SK-N-MC (cell line): ENCODE data around the gene DNAH8.

Experiments
- DNase-seq: peaks from one replicate; pipeline ENCODE4 v3.0.0-alpha.2; 2011; ENCODE audit warnings: low read depth, low spot score
- H3K27ac ChIP-seq: fragments of 200-600 bp; sonication (generic); 2 replicates; pipeline ENCODE4 v1.5.1; 2016; ENCODE audit warnings: mixed run types
- H3K36me3 ChIP-seq: fragments of 200-600 bp; sonication (generic); 2 replicates; pipeline ENCODE4 v1.6.1; 2017; ENCODE audit warnings: antibody characterized with exemption, low read length, mixed read lengths; ENCODE audit not compliant: insufficient read depth
- H3K4me3 ChIP-seq: fragments of 200-600 bp; sonication (generic); 2 replicates; pipeline ENCODE4 v1.5.1; 2016
- H3K9ac ChIP-seq: fragments of 200-600 bp; sonication (generic); 2 replicates; pipeline ENCODE4 v1.8.0; 2017; ENCODE audit warnings: mixed run types, mixed read lengths; ENCODE audit not compliant: insufficient read length
- H3K9me3 ChIP-seq: fragments of 200-600 bp; sonication (generic); 2 replicates; pipeline ENCODE4 v1.6.1; 2017; ENCODE audit warnings: low read depth, mild to moderate bottlenecking, antibody characterized with exemption, low read length, moderate library complexity, mixed read lengths
- EZH2 ChIP-seq: fragments of 200-600 bp; sonication (generic); IDR thresholded peaks from one replicate; pipeline ENCODE4 v1.6.1; 2017; ENCODE audit warnings: antibody characterized with exemption
- FOXP2 ChIP-seq: optimal IDR thresholded peaks from 2 replicates; pipeline ENCODE3; 2011; ENCODE audit warnings: mild to moderate bottlenecking, moderate library complexity; ENCODE audit not compliant: insufficient read depth; ENCODE audit errors: extremely low read length, control extremely low read depth
- POLR2AphosphoS5 ChIP-seq: IDR thresholded peaks from 2 replicates; pipeline ENCODE4 v1.6.1; 2012; ENCODE audit warnings: mild to moderate bottlenecking, low read depth, low read length, borderline replicate concordance

Gene DNAH8

DNA sequence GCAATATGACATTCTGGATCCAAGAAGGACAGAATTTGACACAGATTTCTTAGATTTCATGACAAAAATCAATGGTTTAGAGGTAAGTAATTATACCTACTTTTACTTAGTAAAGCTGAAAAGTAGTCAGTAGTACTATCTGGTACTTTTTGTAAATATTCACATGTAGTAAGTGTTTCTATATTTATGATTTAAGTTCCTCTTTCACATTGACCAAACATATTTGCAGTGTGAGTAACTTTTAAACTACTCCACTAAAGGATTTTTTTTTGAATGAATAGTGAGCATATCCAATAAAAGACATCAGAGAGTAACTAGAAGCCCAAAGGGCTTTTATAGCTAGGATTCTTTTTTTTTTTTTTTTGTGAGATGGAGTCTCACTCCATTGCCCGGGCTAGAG, 60.8 kb downstream of the DNAH8 start:
- no peaks in the 10 kb centered on the region for H3K9me3 ChIP-seq
- TF ChIP-seq POLR2AphosphoS5 (no peak), FOXP2 (no peak), EZH2 (no peak)
- H3K27ac ChIP-seq, result no peak overlapping the region
- no peak overlapping the region for H3K9ac ChIP-seq
- no peak for DNase-seq
- no peak overlapping the region for H3K4me3 ChIP-seq
- no peaks in the 10 kb centered on the region for H3K36me3 ChIP-seq

DNA sequence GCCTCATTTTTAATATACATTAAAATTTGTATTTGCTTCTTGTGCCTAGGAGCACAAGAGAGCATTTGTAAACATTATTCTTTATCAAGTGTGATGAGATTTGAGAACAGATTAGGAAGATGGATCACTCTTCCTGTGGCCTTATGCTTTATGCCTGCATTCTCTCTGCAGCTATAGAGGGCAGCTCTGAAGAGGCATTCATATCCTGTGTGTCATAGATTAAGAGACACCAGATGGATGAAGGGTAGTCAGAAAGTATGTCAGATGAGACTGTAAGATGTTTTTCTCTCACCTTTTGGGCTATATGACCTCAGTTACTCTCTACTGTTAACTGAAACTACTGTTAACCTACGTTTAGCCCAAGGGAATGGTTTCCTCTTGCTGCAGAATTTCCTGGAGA, 61.4 kb downstream of the DNAH8 start:
- TF ChIP-seq POLR2AphosphoS5 (no peak), FOXP2 (no peak), EZH2 (no peak)
- no peak overlapping the region for H3K27ac ChIP-seq
- DNase-seq, result no peak
- H3K4me3 ChIP-seq, result no peak overlapping the region
- no peaks in the 10 kb centered on the region for H3K36me3 ChIP-seq
- no peaks in the 10 kb centered on the region for H3K9me3 ChIP-seq
- no peak overlapping the region for H3K9ac ChIP-seq

DNA sequence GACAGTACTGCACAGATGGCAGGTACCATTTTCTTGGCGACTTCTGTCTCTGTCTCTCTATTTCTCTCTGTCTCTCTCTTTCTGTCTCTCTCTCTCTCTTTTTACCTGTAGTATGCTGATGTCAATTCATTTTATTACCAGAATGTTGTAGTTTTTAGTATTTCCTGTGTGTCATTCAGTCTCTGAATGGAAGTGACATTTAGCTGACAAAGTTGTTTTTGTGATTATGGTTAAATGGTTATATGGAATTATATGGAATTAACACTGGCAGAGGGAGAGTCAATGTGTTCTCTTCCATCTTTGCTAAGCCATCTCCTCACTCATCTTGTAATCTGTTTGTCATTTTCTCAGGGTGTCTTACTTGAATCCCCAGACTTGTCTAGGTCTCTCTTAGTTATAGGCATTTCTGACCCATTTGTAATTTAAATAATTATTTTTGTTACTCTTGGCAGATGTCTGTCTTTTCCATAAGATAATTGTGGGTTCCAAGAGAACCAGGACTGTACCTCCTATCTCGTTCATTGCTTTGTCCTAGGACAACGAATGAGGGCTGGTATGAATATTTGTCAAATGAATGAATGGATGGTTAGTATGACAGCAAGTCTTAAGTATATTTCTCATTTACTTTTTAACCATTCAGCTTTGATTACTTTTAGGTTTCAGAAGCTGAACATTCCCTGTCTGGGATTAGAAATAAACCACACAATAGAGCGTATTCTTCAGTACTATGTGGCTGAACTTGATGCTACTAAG, 64.4 kb downstream of the DNAH8 start:
- Histone ChIP-seq H3K4me3 (no peak overlapping the region), H3K36me3 (no peaks in the 10 kb centered on the region), H3K27ac (no peak overlapping the region), H3K9me3 (no peaks in the 10 kb centered on the region), H3K9ac (no peak overlapping the region)
- TF ChIP-seq FOXP2 (no peak), POLR2AphosphoS5 (no peak), EZH2 (no peak)
- DNase-seq, result no peak

GRCh38 chr6:38782616-38783015, 67.5 kb downstream of the DNAH8 start:
- DNase-seq, result no peak
- no peak overlapping the region for H3K4me3 ChIP-seq
- no peak overlapping the region for H3K27ac ChIP-seq
- H3K36me3 ChIP-seq, result no peaks in the 10 kb centered on the region
- no peak for TF ChIP-seq EZH2
- no peak for TF ChIP-seq POLR2AphosphoS5
- no peak for TF ChIP-seq FOXP2
- H3K9me3 ChIP-seq, result no peaks in the 10 kb centered on the region
- H3K9ac ChIP-seq, result no peak overlapping the region

GRCh38 chr6:38783443-38784228, 68.5 kb downstream of the DNAH8 start:
- DNase-seq, result no peak
- Histone ChIP-seq H3K36me3 (no peaks in the 10 kb centered on the region), H3K9ac (no peak overlapping the region), H3K27ac (no peak overlapping the region), H3K9me3 (no peaks in the 10 kb centered on the region), H3K4me3 (no peak overlapping the region)
- TF ChIP-seq EZH2 (no peak), POLR2AphosphoS5 (no peak), FOXP2 (no peak)

DNA sequence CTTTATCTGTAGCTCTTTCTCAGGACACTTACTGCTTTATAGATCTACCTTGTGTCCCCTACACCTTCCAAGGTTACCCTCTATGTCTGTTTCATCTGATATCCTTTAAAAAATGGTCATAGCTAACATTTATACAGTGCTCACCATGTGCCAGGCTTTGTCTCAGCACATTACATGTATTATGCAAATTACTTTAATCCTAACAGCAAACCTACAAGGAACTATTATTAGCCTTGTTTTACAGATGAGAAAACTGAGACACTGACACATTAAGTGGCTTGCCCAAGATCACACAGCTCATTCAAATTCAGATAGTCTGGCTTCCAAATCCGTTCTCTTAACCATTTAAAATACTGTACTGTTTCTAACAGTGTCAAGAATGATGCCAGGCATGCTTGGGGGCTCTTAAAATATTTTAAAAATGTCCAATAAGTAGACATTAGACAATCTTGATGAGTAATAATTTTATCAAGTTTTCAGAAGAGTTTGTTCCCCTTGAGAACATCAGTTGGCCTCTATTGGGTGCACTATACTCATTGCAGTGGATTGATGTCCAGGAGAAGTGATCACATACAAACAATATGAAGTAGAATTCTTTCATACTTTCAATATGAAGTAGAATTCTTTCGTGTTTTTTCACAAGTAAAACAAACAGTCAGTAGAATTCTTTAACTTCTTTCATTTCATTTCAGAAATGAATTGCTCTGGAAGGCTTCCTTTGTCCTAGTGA, 69.6 kb downstream of the DNAH8 start:
- no peaks in the 10 kb centered on the region for H3K9me3 ChIP-seq
- H3K36me3 ChIP-seq, result no peaks in the 10 kb centered on the region
- no peak overlapping the region for H3K4me3 ChIP-seq
- TF ChIP-seq EZH2 (no peak), FOXP2 (no peak), POLR2AphosphoS5 (no peak)
- no peak overlapping the region for H3K27ac ChIP-seq
- no peak overlapping the region for H3K9ac ChIP-seq
- DNase-seq, result no peak

GRCh38 chr6:38786486-38786885, 71.4 kb downstream of the DNAH8 start:
- Histone ChIP-seq H3K27ac (no peak overlapping the region), H3K9ac (no peak overlapping the region), H3K4me3 (no peak overlapping the region), H3K9me3 (no peaks in the 10 kb centered on the region), H3K36me3 (no peaks in the 10 kb centered on the region)
- no peak for DNase-seq
- TF ChIP-seq FOXP2 (no peak), POLR2AphosphoS5 (no peak), EZH2 (no peak)

DNA sequence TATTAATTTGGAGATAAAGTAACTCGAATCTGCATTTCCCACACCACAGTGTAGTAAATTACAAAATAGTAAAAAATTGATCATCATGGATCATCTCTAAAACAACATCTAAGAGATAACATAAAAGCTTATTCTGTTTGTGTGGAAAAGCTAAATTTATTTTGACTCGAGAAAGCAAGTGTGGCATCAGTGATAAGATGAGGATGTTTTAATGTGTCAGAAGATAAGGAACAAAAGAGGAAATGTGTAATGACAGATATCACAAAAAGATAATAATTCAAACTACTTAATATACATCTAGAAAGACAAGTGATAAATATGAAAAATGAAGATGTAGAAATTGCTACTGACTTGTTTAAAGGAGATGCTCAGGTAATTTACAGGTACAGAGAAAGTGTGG, 74.1 kb downstream of the DNAH8 start:
- no peak overlapping the region for H3K4me3 ChIP-seq
- no peak for DNase-seq
- H3K9ac ChIP-seq, result no peak overlapping the region
- H3K27ac ChIP-seq, result no peak overlapping the region
- H3K36me3 ChIP-seq, result no peaks in the 10 kb centered on the region
- no peak for TF ChIP-seq POLR2AphosphoS5
- no peak for TF ChIP-seq FOXP2
- TF ChIP-seq EZH2, result no peak
- no peaks in the 10 kb centered on the region for H3K9me3 ChIP-seq

DNA sequence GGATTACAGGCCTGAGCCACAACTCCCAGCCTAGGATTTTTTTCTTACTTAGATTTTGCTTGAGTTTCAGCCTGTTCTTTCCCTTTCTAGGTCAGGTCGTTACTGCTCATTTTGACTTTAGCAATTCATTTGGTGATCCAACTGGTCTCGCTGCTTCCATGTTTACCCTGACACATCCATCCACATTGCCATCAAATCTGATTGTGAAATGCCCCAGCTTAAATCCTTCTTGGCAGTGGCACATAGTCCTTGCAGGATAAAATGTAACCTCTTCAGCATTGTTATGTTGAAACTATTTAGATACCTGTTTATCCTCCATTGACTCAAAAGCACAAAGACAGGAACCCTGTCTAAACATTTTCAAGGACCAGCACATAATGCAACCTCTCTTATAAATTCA, 77.2 kb downstream of the DNAH8 start:
- H3K9ac ChIP-seq, result no peak overlapping the region
- H3K4me3 ChIP-seq, result no peak overlapping the region
- no peaks in the 10 kb centered on the region for H3K9me3 ChIP-seq
- H3K27ac ChIP-seq, result no peak overlapping the region
- DNase-seq, result no peak
- TF ChIP-seq EZH2, result no peak
- no peak for TF ChIP-seq POLR2AphosphoS5
- TF ChIP-seq FOXP2, result no peak
- H3K36me3 ChIP-seq, result no peaks in the 10 kb centered on the region
